GM18909 (cell line): ENCODE measurements around the gene HLA-DPA1.

Experiments
- ATAC-seq: cut with Tn5 transposase; IDR thresholded peaks from one replicate; pipeline ENCODE4 v1.9.1; 2021; ENCODE audit warnings: mild to moderate bottlenecking; ENCODE audit not compliant: unreplicated experiment, poor library complexity

HLA-DPA1 gene

DNA sequence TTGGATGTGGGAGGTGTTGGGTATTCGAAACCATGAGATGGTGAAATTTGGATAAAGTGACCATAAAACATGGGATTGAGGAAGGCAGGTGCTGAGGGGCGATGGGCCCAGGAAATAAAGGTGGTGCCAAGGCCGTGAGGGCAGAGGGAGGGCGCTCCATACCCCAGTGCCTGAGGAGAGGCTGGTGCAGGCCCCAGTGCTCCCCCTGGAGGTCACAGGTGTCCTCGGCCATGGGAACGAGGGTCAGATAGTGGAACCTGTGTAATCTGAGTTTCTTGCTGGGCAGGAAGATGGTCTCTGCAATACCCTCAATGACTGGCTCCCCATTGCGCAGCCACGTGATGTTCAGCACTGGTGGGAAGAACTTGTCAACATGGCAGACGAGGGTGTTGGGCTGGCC is 18.5 kb upstream of the HLA-DPA1 start:
- ATAC-seq, result no peak

GRCh38 chr6:33088931-33089620 is 15.6 kb upstream of the HLA-DPA1 start:
- ATAC-seq, result no peak

GRCh38 chr6:33088258-33088930 is 14.9 kb upstream of the HLA-DPA1 start:
- no peak for ATAC-seq

DNA sequence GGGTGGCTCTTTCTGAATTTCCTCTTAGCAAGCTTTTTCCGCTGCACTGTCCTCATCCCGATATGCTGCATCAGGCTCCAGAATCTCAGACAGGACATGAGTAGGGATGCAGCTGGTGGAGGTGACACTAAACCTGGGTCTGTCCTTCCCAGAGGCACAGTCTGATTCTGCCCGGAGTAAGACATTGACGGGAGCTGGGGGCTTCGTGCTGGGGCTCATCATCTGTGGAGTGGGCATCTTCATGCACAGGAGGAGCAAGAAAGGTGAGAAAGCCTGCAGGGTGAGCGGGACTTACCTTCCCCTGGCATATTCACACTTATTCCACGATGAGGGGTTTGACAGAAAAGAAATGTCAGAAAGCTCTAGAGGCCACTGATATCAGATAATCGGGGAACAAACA is 12.2 kb upstream of the HLA-DPA1 start:
- no peak for ATAC-seq

- ATAC-seq, result no peak
Measured at GRCh38 chr6:33082702-33083101, 9.3 kb upstream of the HLA-DPA1 start.

DNA sequence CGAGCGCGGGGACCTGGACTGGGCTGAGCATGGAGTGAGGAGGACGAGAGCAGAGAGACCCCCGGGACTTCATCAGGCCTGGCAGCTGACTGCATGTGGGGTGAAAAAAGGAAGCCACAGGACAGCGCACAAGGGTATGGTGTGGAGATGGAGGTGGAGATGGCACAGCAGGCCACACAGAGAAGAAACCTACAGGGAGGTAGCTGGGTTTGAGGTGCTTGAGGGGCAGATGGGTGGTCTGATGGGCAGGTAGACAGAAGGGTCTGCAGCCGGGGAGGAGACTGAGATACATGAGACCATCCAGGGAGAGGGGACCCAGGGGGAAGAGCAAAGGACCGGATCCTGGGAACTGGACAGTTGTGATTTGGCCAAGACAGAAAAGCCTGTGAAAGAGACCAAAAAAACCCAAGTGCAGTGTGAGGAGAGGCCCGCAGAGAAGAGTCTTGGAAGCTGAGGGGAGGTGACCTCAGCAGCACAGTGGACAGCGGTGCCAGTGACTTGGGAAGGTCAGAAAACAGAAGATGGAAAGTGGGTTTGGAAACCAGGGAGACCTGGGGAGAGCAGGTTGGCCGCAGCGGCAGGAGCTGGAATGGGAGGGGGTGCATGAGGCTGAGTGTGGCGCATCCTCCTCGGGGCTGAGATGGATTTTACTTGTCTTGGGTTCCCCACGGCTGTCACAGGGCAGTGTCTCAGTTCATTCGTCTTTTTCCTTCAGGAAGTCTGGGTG is 7.8 kb upstream of the HLA-DPA1 start:
- no peak for ATAC-seq

DNA sequence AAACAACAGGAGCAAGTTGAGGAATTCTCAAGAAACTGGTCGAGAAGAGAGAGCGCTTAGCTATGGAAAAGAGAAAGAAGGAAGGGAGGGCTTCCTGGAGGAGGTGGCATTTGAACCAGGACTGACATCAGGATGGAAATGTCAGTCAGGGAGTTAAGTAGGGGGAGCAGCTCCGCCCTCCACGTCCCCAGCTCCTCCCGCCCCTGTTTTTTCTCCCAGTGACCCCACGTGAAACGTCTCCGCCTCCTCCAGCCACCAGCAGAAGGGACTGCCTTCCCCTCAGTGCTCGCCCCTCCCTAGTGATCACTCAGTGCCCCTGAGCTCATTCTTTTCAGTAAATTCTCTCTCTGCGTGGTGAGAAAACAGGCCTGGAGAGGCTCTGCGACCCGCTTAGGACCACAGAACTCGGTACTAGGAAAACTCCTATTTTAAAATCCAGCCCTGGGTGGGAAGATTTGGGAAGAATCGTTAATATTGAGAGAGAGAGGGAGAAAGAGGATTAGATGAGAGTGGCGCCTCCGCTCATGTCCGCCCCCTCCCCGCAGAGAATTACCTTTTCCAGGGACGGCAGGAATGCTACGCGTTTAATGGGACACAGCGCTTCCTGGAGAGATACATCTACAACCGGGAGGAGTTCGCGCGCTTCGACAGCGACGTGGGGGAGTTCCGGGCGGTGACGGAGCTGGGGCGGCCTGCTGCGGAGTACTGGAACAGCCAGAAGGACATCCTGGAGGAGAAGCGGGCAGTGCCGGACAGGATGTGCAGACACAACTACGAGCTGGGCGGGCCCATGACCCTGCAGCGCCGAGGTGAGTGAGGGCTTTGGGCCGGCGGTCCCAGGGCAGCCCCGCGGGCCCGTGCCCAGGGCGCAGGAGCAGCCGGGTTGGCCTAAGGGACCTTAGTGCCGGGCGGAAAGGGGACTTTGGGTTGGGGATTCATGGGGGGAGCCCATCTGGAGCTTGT is 7.0 kb upstream of the HLA-DPA1 start:
- ATAC-seq, result no peak

DNA sequence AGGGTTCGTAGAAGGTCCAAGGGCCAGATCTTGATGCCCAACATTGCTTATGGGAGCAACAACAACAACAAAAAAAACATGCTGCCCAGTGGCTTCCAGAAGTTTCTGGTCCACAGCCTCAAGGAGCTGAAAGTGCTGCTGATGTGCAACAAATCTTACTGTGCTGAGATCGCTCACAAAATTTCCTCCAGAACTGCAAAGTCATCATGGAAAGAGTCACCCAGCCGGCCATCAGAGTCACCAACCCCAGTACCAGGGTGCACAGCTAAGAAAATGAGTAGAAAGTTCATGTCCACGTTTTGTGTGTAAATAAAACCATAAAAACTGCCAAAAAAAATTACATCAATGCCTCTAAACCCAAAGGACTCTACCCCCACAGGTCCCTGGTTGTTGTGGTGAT is 6.1 kb upstream of the HLA-DPA1 start:
- no peak for ATAC-seq

DNA sequence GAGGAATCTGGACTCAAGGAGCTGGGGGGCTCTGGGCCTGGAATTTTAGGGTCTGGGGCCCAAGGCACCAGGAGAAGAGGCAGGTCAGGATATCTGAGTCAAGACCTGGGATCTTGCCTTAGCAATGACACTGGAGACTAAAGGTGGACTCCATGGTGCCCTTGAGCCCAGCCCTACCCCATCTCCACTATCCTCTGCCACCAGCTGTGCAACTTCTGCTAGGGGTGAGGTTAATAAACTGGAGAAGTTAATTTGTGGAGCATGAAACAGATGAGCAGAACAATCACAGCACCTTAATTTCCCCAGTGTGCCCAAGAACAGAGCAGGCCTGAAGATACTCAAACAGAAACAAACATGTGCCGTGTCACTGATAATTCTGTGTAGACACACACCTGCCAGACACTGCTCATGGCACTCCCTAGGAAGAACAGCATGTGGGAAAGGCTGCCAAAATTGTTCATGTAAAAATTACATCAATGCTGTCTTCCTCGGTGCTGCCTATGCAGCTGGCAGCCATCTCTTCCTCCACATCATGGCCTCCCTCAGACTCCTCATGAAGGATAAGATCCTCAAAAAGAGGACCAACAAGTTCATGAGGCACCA is 5.6 kb upstream of the HLA-DPA1 start:
- no peak for ATAC-seq

DNA sequence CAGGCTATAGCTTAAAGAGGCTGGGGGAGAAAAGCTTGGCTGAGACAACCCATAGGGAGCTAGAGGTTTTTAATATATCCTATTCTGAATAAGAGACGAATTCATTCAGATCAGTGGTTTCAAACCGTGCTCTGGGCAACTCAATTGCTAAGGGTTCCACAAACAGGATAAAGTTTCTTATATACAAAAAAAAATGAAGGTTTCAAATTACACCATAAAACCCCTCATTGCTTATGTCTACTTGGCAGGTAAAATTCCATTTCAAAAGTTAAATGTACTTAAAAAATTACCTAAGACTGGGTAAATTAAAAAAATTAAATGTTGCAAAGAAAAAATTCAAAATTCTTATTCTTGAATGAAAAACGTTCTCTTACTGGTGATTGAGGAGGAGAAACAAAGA is 5.0 kb upstream of the HLA-DPA1 start:
- no peak for ATAC-seq

GRCh38 chr6:33077908-33078307 is 4.5 kb upstream of the HLA-DPA1 start:
- no peak for ATAC-seq

GRCh38 chr6:33076406-33076934 is 3.0 kb upstream of the HLA-DPA1 start:
- no peak for ATAC-seq

DNA sequence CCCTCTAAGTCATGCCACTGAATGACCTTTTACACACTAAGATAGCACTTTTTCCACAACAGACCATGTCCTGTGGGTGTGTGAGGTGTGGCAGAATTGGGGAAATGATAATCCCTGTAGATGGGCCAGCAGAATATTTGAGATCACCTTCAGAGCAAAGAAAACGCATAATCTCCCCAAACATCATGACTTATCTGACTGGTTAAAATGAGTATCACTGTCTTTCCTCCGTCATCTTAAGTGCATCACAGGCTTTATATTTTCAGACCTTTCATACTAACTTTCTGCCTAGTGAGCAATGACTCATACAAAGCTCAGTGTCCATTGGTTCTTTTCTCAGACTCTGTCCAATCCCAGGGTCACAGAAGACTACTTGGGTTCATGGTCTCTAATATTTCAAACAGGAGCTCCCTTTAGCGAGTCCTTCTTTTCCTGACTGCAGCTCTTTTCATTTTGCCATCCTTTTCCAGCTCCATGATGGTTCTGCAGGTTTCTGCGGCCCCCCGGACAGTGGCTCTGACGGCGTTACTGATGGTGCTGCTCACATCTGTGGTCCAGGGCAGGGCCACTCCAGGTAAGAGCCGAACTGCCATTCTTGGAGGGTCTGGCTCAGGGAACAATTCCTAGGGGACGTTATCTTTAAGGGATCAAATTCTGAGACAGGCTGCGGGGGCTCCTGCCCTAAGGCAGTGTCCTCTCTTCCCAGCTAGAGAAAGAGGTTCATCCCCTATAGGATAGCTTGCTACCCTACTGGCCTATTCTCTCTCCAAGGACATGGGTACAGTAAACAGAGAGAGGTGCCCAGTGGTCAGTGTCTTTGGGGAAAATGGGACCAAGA is 2.3 kb upstream of the HLA-DPA1 start, which contains the start of gene HLA-DPB1:
HLA-DPB1 (plus strand) TSS at position 423 of the 838 bp plus-strand sequence; CDS start at position 475, 52 bp downstream.
- peak; percentile 74 for ATAC-seq

GRCh38 chr6:33075208-33075567 is 1.7 kb upstream of the HLA-DPA1 start:
- peak; percentile 6 for ATAC-seq

- ATAC-seq, result no peak
Measured at GRCh38 chr6:33072508-33073100, 845 bp downstream of the HLA-DPA1 start.

GRCh38 chr6:33071569-33071968 is 1.9 kb downstream of the HLA-DPA1 start:
- ATAC-seq, result no peak

DNA sequence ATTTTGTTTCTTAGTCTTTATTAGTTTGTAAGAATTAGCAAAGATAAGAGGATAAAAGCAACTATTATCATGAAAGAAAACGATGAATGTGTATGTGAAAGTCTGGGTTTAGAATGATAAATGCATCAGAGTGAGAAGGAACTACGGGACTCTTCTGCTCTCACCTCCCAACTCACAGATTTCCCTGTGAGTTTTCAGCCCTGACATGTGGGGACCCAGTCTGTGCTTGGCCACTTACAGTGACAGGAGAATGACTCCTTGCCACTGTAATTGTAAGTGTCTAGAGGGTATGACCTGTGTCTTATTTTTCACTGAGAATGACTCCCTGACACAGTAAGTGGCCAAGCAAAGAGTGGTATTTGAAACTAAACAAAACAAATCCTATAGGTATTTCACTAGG is 2.5 kb downstream of the HLA-DPA1 start:
- no peak for ATAC-seq

- no peak for ATAC-seq
Measured at GRCh38 chr6:33069021-33069738, 4.3 kb downstream of the HLA-DPA1 start.
